GM23338 (cell line): ENCODE results near the gene IGFBP5.

Experiments used
- CREB1 ChIP-seq: fragments of 250-450 bp; sonication (Bioruptor Pico); IDR thresholded peaks from 2 replicates; pipeline ENCODE4 v1.5.0; 2020; ENCODE audit warnings: low read depth, mild to moderate bottlenecking, moderate library complexity
- CTCF ChIP-seq, 2 experiments: fragments of 200-600 bp in 1 of 2; sonication (generic) in 1 of 2; conservative IDR thresholded peaks; 2 replicates each; pipeline versions ENCODE4 v1.5.1 to v1.6.1; 2016 to 2017; ENCODE audit warnings: antibody characterized with exemption in 2 of 2, low read depth in 2 of 2, mild to moderate bottlenecking in 2 of 2, moderate library complexity in 1 of 2
- ETS1 ChIP-seq: IDR thresholded peaks from 2 replicates; pipeline ENCODE4 v1.6.1; 2016; ENCODE audit warnings: antibody characterized with exemption
- EZH2 ChIP-seq: fragments of 200-600 bp; sonication (generic); IDR thresholded peaks from one replicate; pipeline ENCODE4 v1.8.0; 2017; ENCODE audit warnings: antibody characterized with exemption, mild to moderate bottlenecking, low read depth; ENCODE audit not compliant: unreplicated experiment
- EZH2phosphoT487 ChIP-seq: fragments of 200-600 bp; sonication (generic); IDR thresholded peaks from one replicate; pipeline ENCODE4 v1.8.1; 2018; ENCODE audit warnings: antibody characterized with exemption; ENCODE audit not compliant: unreplicated experiment
- JUNB ChIP-seq: IDR thresholded peaks from one replicate; pipeline ENCODE4 v1.6.1; 2016; ENCODE audit warnings: antibody characterized with exemption; ENCODE audit not compliant: unreplicated experiment
- NANOG ChIP-seq: IDR thresholded peaks from 2 replicates; pipeline ENCODE4 v1.6.1; 2016; ENCODE audit warnings: antibody characterized with exemption, borderline replicate concordance
- POLR2AphosphoS5 ChIP-seq: IDR thresholded peaks from 2 replicates; pipeline ENCODE4 v1.6.1; 2016; ENCODE audit warnings: antibody characterized with exemption, low read depth
- REST ChIP-seq: IDR thresholded peaks from one replicate; pipeline ENCODE4 v1.6.1; 2018; ENCODE audit warnings: antibody characterized with exemption; ENCODE audit not compliant: unreplicated experiment
- STAT1 ChIP-seq: IDR thresholded peaks from one replicate; pipeline ENCODE4 v1.6.1; 2016; ENCODE audit warnings: antibody characterized with exemption; ENCODE audit not compliant: unreplicated experiment
- ZNF114 ChIP-seq: fragments of 250-450 bp; sonication (Bioruptor Pico); IDR thresholded peaks from 2 replicates; pipeline ENCODE4 v1.5.0; 2020; ENCODE audit warnings: mild to moderate bottlenecking, moderate library complexity
- ZNF462 ChIP-seq: fragments of 250-450 bp; sonication (Bioruptor Pico); IDR thresholded peaks from 2 replicates; pipeline ENCODE4 v1.5.0; 2020; ENCODE audit warnings: mild to moderate bottlenecking, moderate library complexity

GRCh38 chr2:216674376-216674775, 21.0 kb downstream of the IGFBP5 start:
- TF ChIP-seq EZH2phosphoT487: no peak
- no peak for TF ChIP-seq REST
- no peak for TF ChIP-seq CTCF (conservative IDR thresholded peaks at IDR 0.05; ENCODE audit: low read depth in 2 of 2)
- TF ChIP-seq NANOG: no peak
- TF ChIP-seq ETS1: no peak
- TF ChIP-seq JUNB: no peak
- no peak for TF ChIP-seq POLR2AphosphoS5
- no peak for TF ChIP-seq ZNF114 (CRISPR knock-in tag)
- TF ChIP-seq EZH2: no peak
- no peak for TF ChIP-seq STAT1
- no peak for TF ChIP-seq CREB1 (CRISPR knock-in tag)
- no peak for TF ChIP-seq ZNF462 (CRISPR knock-in tag)
